T follicular helper cell (primary cell): ENCODE data around the gene IGFL4.
"Not testable (repeated sequence)": the region's sequence is repeated elsewhere in the genome, so short reads cannot be mapped to it uniquely, and the experiment has no call there.

ENCODE experiments used
- DNase-seq: peaks from one replicate; pipeline ENCODE4 v3.0.0-alpha.2; 2020; ENCODE audit warnings: low read depth
- total RNA-seq, 2 experiments: gene quantifications; one replicate each; lab custom pipeline; 2026; lab: John Stamatoyannopoulos, UW

IGFL4 gene
- total RNA-seq, result 0 reads per million in 2 experiments

GRCh38 chr19:46040952-46041500 lies at the start of gene IGFL4:
TSS of gene IGFL4 (minus strand) at chr19:46041002. CDS start at chr19:46040962, 40 bp downstream.
- DNase-seq, result no peak

- no peak for DNase-seq
Measured at GRCh38 chr19:46090444-46090843, 49.6 kb upstream of the IGFL4 start.

GRCh38 chr19:46089432-46089831 lies 48.6 kb upstream of the IGFL4 start:
- DNase-seq, result no peak

GRCh38 chr19:46088101-46088500 lies 47.3 kb upstream of the IGFL4 start:
- DNase-seq, result no peak

DNA sequence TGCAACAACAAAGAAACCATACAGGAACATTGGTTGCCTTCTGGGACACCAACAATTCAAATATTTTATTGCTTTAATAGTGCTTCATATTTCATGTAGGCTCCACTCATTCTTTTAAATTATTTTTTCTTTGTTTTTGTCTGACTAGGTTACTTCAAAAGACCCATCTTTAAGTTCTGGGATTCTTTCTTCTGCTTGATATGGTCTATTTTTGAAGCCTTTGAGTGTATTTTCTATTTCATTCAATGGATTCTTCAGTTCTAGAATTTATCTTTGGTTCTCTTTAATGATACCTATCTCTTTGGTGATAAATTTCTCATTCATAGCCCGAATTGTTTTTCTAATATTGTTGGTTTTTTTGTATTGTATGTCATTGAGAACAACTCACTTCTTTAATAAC lies 45.1 kb upstream of the IGFL4 start:
- no peak for DNase-seq

- no peak for DNase-seq
Measured at GRCh38 chr19:46082728-46083050, 41.9 kb upstream of the IGFL4 start.

- DNase-seq, result no peak
Measured at GRCh38 chr19:46081928-46082727, 41.3 kb upstream of the IGFL4 start.

- no peak for DNase-seq
Measured at GRCh38 chr19:46080561-46080960, 39.8 kb upstream of the IGFL4 start.

GRCh38 chr19:46079576-46079975 lies 38.8 kb upstream of the IGFL4 start:
- DNase-seq, result no peak

GRCh38 chr19:46078573-46079332 lies 38.0 kb upstream of the IGFL4 start:
- DNase-seq, result not testable (repeated sequence)

DNA sequence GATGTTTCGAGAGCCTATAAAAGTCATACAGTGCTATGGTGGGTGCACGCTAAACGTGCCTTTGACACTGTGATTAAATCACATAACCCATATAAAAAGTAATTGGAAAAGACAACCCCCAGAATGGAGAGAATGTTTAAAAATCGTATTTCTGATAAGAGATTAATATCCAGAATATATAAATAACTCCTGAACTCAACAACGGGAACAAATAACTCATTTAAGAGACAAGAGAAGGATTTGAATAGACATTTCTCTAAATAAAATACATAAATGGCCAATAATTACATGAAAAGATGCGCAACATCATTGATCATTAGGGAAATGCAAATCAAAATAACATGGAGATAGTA lies 37.0 kb upstream of the IGFL4 start:
- DNase-seq, result no peak

- no peak for DNase-seq
Measured at GRCh38 chr19:46076951-46077814, 36.4 kb upstream of the IGFL4 start.

- no peak for DNase-seq
Measured at GRCh38 chr19:46076031-46076880, 35.5 kb upstream of the IGFL4 start.

- no peak for DNase-seq
Measured at GRCh38 chr19:46073268-46073922, 32.6 kb upstream of the IGFL4 start.

DNA sequence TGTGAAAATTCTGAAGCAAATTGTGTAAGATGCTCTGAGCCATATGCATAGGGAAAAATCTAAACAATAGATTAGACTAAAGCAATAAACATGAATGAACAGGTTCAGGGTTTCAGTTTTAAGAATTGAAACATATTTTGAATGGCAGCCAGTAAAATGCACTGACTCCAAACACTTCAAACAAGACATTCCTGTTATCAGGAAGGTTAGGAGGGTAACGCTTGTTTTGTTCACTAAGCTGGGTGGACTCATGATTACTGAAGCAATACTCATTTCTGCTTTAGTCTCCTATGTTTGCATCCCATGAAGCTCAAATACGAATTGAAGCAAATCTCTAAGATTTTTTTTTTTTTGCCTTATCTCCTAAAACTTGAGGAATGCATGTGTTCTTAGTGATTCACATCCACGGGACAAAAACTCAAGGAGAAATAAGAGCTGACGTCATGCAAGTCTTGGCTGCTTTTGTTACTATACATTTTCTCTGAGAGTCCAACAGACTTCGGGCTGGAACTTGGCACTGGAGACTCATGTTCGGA lies 29.1 kb upstream of the IGFL4 start:
- no peak for DNase-seq

- DNase-seq, result no peak
Measured at GRCh38 chr19:46068345-46069258, 27.8 kb upstream of the IGFL4 start.

- DNase-seq, result no peak
Measured at GRCh38 chr19:46067691-46068090, 26.9 kb upstream of the IGFL4 start.

DNA sequence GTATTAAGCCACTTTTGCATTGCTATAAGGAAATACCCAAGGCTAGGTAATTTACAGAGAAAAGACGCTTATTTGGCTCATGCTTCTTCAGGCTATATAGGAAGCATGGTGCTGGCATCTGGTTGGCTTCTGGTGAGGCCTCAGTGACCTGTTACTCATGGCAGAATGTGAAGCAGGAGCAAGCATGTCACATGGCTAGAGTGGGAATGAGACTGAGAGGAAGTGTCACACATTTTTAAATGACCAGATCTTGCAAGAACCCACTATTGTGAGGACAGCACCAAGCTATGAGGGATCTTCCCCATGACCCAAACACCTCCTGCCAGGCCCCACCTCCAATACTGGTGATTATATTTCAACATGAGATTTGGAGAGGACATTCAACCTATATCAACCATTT lies 25.7 kb upstream of the IGFL4 start:
- DNase-seq, result no peak

DNA sequence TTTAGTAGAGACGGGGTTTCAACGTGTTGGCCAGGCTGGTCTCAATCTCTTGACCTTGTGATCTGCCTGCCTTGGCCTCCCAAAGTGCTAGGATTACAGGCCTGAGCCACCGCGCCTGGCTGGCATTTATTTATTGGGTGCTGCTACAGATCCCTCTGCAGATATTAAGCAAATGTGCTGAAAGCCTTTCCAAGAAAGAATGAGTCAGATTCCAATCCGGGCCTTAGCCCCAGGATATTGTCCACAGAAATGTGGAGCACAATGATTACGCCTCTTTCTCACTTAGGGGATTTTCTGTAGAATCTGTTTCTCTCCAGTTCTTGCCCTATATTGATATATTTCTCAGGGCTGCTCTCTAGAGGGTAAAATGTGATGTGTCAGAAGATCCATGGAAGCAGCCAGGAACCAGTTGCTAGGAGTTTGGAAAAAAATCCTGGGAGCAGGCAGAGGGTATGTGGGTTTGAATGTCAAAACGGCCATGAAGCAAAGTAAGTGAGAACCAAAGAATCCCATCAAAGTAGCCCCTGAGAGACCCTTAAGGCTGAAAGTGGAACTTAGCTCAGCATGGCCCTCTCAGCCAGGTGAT lies 24.8 kb upstream of the IGFL4 start:
- DNase-seq, result no peak
